A549 (cell line): Measurements from ENCODE around the gene MORN4. TPM values are rescaled to one million over a fixed set of nuclear protein-coding genes. Genes with fewer than 3 reads are reported as not detected.
A peak's percentile ranks its signal among the peaks of the same experiment; 100 is the strongest.

Experiments used
- ATAC-seq, 2 experiments: fragments of 200-7000 bp in 1 of 2; fragments of >200 bp in 1 of 2; cut with Nextera tagmentation in 1 of 2; cut with Tn5 transposase in 1 of 2; 3 replicates each; pipeline versions ENCODE4 v1.8.0 to v1.9.1; 2018 to 2020; ENCODE audit warnings: mild to moderate bottlenecking in 1 of 2, moderate library complexity in 1 of 2
- CTCF ChIA-PET: fragments of 300-600 bp; sonication (Branson Sonifier 250); formaldehyde crosslinking; extraction: SDS; loops from one replicate; lab custom pipeline; 2021; ENCODE audit warnings: antibody characterized with exemption, inconsistent platforms; lab: Yijun Ruan, JAX
- POLR2A ChIA-PET: fragments of 350-600 bp; formaldehyde crosslinking; extraction: SDS; loops from one replicate; lab custom pipeline; 2021; ENCODE audit warnings: antibody characterized with exemption, inconsistent platforms; lab: Yijun Ruan, JAX
- DNase-seq, 2 experiments: peaks; one replicate each; pipeline versions ENCODE4 v3.0.0 to v3.0.0-alpha.2; 2011 to 2016; ENCODE audit warnings: low read depth in 1 of 2, low spot score in 1 of 2
- FAIRE-seq: peaks from 2 replicates; lab custom pipeline; 2011; peaks lifted over from hg19 to GRCh38; lab: Jason Lieb, UNC
- H3K27ac ChIP-seq, 2 experiments: fragments of >200 bp; sonication (Bioruptor Twin); formaldehyde crosslinking; 3 replicates each; pipeline ENCODE4 v1.5.1; 2016 to 2017
- H3K4me1 ChIP-seq: fragments of >200 bp; sonication (Bioruptor Twin); formaldehyde crosslinking; 3 replicates; pipeline ENCODE4 v1.6.1; 2016
- H3K4me2 ChIP-seq: fragments of >200 bp; sonication (Bioruptor Twin); formaldehyde crosslinking; 3 replicates; pipeline ENCODE4 v1.6.1; 2016
- H3K4me3 ChIP-seq: fragments of >200 bp; sonication (Bioruptor Twin); formaldehyde crosslinking; 3 replicates; pipeline ENCODE4 v1.5.1; 2016
- H3K9me3 ChIP-seq: fragments of >200 bp; sonication (Bioruptor Twin); formaldehyde crosslinking; 3 replicates; pipeline ENCODE4 v1.6.1; 2016
- CHD4 ChIP-seq: fragments of 200-600 bp; sonication (generic); IDR thresholded peaks from 2 replicates; pipeline ENCODE4 v1.6.1; 2016; ENCODE audit warnings: antibody characterized with exemption, mild to moderate bottlenecking, borderline replicate concordance
- CTCF ChIP-seq: fragments of >200 bp; sonication (Bioruptor Twin); formaldehyde crosslinking; IDR thresholded peaks from 3 replicates; pipeline ENCODE4 v1.5.1; 2016
- EHF ChIP-seq: fragments of 250-450 bp; sonication (Bioruptor Pico); IDR thresholded peaks from 2 replicates; pipeline ENCODE4 v1.5.0; 2020; ENCODE audit warnings: mild to moderate bottlenecking
- EHMT2 ChIP-seq: fragments of 200-600 bp; sonication (generic); IDR thresholded peaks from 2 replicates; pipeline ENCODE4 v1.6.1; 2016; ENCODE audit warnings: antibody characterized with exemption, low read depth, mild to moderate bottlenecking, moderate library complexity
- ESRRA ChIP-seq: fragments of 150-350 bp; IDR thresholded peaks from 2 replicates; pipeline ENCODE4 v1.6.1; 2014; ENCODE audit warnings: mild to moderate bottlenecking, low read length, borderline replicate concordance
- FOSB ChIP-seq: fragments of 250-450 bp; sonication (Bioruptor Pico); IDR thresholded peaks from 2 replicates; pipeline ENCODE4 v1.5.0; 2020; ENCODE audit warnings: mild to moderate bottlenecking, moderate library complexity
- HDAC2 ChIP-seq: fragments of 200-600 bp; sonication (generic); IDR thresholded peaks from 2 replicates; pipeline ENCODE4 v1.6.1; 2016
- HES2 ChIP-seq: fragments of >200 bp; sonication (Bioruptor Twin); formaldehyde crosslinking; IDR thresholded peaks from 2 replicates; pipeline ENCODE4 v1.6.1; 2016
- HOXB5 ChIP-seq: fragments of 250-450 bp; sonication (Bioruptor Pico); IDR thresholded peaks from 2 replicates; pipeline ENCODE4 v1.5.0; 2020; ENCODE audit warnings: mild to moderate bottlenecking, moderate library complexity
- JUN ChIP-seq, 2 experiments: fragments of >200 bp; sonication (Bioruptor Twin); formaldehyde crosslinking; IDR thresholded peaks; 2 replicates in 1 of 2; 3 replicates in 1 of 2; pipeline ENCODE4 v1.6.1; 2016 to 2017
- JUNB ChIP-seq: fragments of >200 bp; sonication (Bioruptor Twin); formaldehyde crosslinking; IDR thresholded peaks from 2 replicates; pipeline ENCODE4 v1.6.1; 2016
- KDM1A ChIP-seq: fragments of 200-600 bp; sonication (generic); IDR thresholded peaks from 2 replicates; pipeline ENCODE4 v1.6.1; 2016; ENCODE audit warnings: low read depth, mild to moderate bottlenecking
- MAFK ChIP-seq: fragments of 450-650 bp; IDR thresholded peaks from 2 replicates; pipeline ENCODE4 v1.6.1; 2014; ENCODE audit not compliant: partially characterized antibody
- PBX3 ChIP-seq: IDR thresholded peaks from 2 replicates; pipeline ENCODE4 v1.6.1; 2012
- POLR2A ChIP-seq: IDR thresholded peaks from 2 replicates; pipeline ENCODE4 v1.6.1; 2012; ENCODE audit warnings: mild to moderate bottlenecking, low read length
- POLR2AphosphoS2 ChIP-seq: conservative IDR thresholded peaks from 2 replicates; pipeline ENCODE4 v1.6.1; 2012; ENCODE audit warnings: low read length, improper control_type of control experiment, inconsistent platforms
- RARB ChIP-seq: fragments of 250-450 bp; sonication (Bioruptor Pico); IDR thresholded peaks from 2 replicates; pipeline ENCODE4 v1.8.0; 2021; ENCODE audit warnings: mild to moderate bottlenecking, moderate library complexity
- SMC3 ChIP-seq: fragments of >200 bp; sonication (Bioruptor Twin); formaldehyde crosslinking; IDR thresholded peaks from 3 replicates; pipeline ENCODE4 v1.6.1; 2018; ENCODE audit warnings: inconsistent platforms
- ZC3H11A ChIP-seq: fragments of 450-650 bp; IDR thresholded peaks from 2 replicates; pipeline ENCODE4 v1.6.1; 2014; ENCODE audit warnings: antibody characterized with exemption, mild to moderate bottlenecking
- ZSCAN20 ChIP-seq: fragments of 250-450 bp; sonication (Bioruptor Pico); IDR thresholded peaks from 2 replicates; pipeline ENCODE4 v1.8.0; 2022; ENCODE audit warnings: mild to moderate bottlenecking, moderate library complexity
- WGBS: methylation state at CpG from one replicate; pipeline ENCODE4 v1.1.6; 2017; ENCODE audit errors: missing lambda C conversion rate; 5-methylcytosine and 5-hydroxymethylcytosine counted together
- polyA plus RNA-seq, 4 experiments: library from polyadenylated mRNA; depleted of rRNA in 3 of 4; stranded (reverse); fragments of >200 nt; fragmentation: RNase III in 1 of 4; extraction: RNeasy Plus Mini Kit Qiagen cat#74134 plus additional on column Dnase treatment in 1 of 4; gene quantifications; 2 replicates in 3 of 4; 3 replicates in 1 of 4; pipeline ENCODE4 v1.2.3, GENCODE V29; 2011 to 2017
- TF ChIP-seq, protein P1 (sequence below): fragments of 250-450 bp; sonication (Bioruptor Pico); IDR thresholded peaks from 2 replicates; pipeline ENCODE4 v1.5.0; 2020; ENCODE audit warnings: low read depth, mild to moderate bottlenecking, moderate library complexity

MORN4 gene
- polyA plus RNA-seq, 2 of the 4 experiments (the other 2 are of a cell fraction), result 8.9 to 13.8 TPM

- CTCF ChIA-PET, result interaction anchor here (0.6 to 2.2 kb wide), 4 partner anchors 9 to 64 kb away, joined by 3 to 10 read pairs (median 4); partner anchors contain the start of gene ANKRD2
- ATAC-seq, result no peak
These were observed 2.3 kb upstream of the MORN4 start for GRCh38 chr10:97635577-97635976.

DNA sequence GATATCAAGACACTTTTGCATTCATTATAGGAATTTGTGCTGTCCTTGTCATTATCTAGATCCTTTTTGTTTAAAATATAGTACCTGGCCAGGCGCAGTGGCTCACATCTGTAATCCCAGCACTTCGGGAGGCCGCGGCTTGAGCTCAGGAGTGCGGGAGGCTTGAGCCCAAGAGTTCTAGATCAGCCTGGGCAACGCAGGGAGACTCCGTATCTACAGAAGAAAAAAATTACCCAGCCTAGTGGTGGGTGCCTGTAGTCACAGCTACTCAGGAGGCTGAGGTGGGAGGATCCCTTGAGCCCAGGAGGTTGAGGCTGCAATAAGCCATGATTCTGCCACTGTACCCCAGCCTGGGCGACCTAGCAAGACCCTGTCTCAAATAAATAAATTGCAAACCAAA lies 621 bp upstream of the MORN4 start:
- H3K9me3 ChIP-seq, result no peaks in the 10 kb centered on the region
- no peak for TF ChIP-seq EHMT2
- 0 out of 3 replicates have a peak, but pooled peaks have one; percentile 7 for TF ChIP-seq SMC3
- TF ChIP-seq ESRRA, result no peak
- TF ChIP-seq PBX3, result no peak
- no peak for TF ChIP-seq POLR2AphosphoS2
- TF ChIP-seq, protein P1, sequence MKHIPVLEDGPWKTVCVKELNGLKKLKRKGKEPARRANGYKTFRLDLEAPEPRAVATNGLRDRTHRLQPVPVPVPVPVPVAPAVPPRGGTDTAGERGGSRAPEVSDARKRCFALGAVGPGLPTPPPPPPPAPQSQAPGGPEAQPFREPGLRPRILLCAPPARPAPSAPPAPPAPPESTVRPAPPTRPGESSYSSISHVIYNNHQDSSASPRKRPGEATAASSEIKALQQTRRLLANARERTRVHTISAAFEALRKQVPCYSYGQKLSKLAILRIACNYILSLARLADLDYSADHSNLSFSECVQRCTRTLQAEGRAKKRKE (CRISPR knock-in tag), result no peak
- TF ChIP-seq ZSCAN20 (CRISPR knock-in tag), result no peak
- TF ChIP-seq CTCF, result peak; percentile 25; the same call in 1 of the 3 replicates
- peak overlapping the region; percentile 91 to 92 for H3K27ac ChIP-seq
- ATAC-seq (peak; percentile 78), DNase-seq (peak in 1 of 2 experiments; percentile 58), FAIRE-seq (no peak)
- WGBS, result 30% methylated on average over 8 of the region's 8 CpGs
- POLR2A ChIA-PET, result interaction anchor here (0.9 kb wide), 1 partner anchor 38 kb away, joined by 3 read pairs; no protein-coding TSS in a partner anchor
- peak overlapping the region; percentile 88 for H3K4me2 ChIP-seq
- H3K4me1 ChIP-seq, result peaks cover 7% of the 10 kb centered on the region; the same call in 2 of the 3 replicates
- CTCF ChIA-PET, result interaction anchor here (1.0 to 1.9 kb wide), 4 partner anchors 10 to 62 kb away, joined by 3 to 17 read pairs (median 4); partner anchors contain the start of gene ANKRD2
- peak overlapping the region; percentile 87 for H3K4me3 ChIP-seq

More at GRCh38 chr10:97635577-97635976, 2.3 kb upstream of the MORN4 start:
- FAIRE-seq, result no peak
- 84% methylated on average over 1 of the region's 1 CpG for whole genome bisulfite sequencing
- DNase-seq, result no peak
- TF ChIP-seq EHF, result no peak
- peak; percentile 95 for TF ChIP-seq ZC3H11A
- Histone ChIP-seq H3K27ac (no peak overlapping the region), H3K4me1 (peaks cover 7% of the 10 kb centered on the region; the same call in 2 of the 3 replicates), H3K4me3 (no peak overlapping the region), H3K9me3 (no peaks in the 10 kb centered on the region), H3K4me2 (no peak overlapping the region)
- POLR2A ChIA-PET, result no interaction called here

DNA sequence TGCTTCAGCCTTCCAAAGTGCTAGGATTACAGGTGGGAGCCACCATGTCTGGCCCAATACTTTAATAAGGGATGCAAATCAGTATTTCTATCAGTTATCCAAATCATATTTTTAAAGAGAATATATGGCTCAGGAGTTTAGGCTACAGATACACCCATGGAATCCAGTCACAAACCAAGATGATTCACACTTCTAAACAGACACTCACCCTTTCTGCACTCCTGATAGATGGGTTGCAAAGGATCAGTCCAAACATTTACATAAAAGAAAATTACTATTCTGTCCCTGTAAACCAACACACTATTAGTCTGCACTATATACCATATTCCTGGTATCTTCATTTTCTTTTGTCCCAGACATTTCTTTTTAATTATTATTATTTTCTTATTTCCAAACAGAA lies 2.2 kb downstream of the MORN4 start:
- H3K4me3 ChIP-seq, result no peak overlapping the region
- ChIA-PET POLR2A (no interaction called here), CTCF (interaction anchor here (0.9 to 10.7 kb wide), 8 partner anchors 9 to 101 kb away, joined by 3 to 97 read pairs (median 4); no protein-coding TSS in a partner anchor)
- H3K27ac ChIP-seq, result no peak overlapping the region
- ATAC-seq, result no peak
- FAIRE-seq, result no peak
- TF ChIP-seq, protein P1 (CRISPR knock-in tag), result no peak
- TF ChIP-seq RARB (CRISPR knock-in tag), result no peak
- no peak for TF ChIP-seq ESRRA
- TF ChIP-seq CHD4, result no peak
- no peak for TF ChIP-seq HES2
- no peak for TF ChIP-seq JUN (IDR thresholded peaks at IDR 0.05)
- no peak for TF ChIP-seq HDAC2
- TF ChIP-seq FOSB (CRISPR knock-in tag), result no peak
- no peak for TF ChIP-seq MAFK
- no peak for TF ChIP-seq ZC3H11A
- TF ChIP-seq EHF, result no peak
- no peak for TF ChIP-seq JUNB
- TF ChIP-seq ZSCAN20 (CRISPR knock-in tag), result no peak
- TF ChIP-seq POLR2A, result no peak
- TF ChIP-seq KDM1A, result no peak
- TF ChIP-seq POLR2AphosphoS2, result no peak
- no peak for TF ChIP-seq HOXB5
- no peaks in the 10 kb centered on the region for H3K9me3 ChIP-seq
- DNase-seq, result no peak
- no peak overlapping the region for H3K4me2 ChIP-seq
- H3K4me1 ChIP-seq, result peaks cover 7% of the 10 kb centered on the region; the same call in 2 of the 3 replicates
